GM19043 (cell line): Measurements from ENCODE around the gene MCCD1.

Experiments used
- ATAC-seq: cut with Tn5 transposase; IDR thresholded peaks from one replicate; pipeline ENCODE4 v1.9.1; 2021; ENCODE audit warnings: low read depth; ENCODE audit not compliant: unreplicated experiment

Gene MCCD1

DNA sequence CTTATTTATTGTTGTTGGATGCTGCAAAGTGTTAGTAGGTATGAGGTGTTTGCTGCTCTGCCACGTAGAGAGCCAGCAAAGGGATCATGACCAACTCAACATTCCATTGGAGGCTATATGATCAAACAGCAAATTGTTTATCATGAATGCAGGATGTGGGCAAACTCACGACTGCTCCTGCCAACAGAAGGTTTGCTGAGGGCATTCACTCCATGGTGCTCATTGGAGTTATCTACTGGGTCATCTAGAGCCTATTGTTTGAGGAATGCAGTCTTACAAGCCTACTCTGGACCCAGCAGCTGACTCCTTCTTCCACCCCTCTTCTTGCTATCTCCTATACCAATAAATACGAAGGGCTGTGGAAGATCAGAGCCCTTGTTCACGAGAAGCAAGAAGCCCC lies 18.8 kb upstream of the MCCD1 start:
- no peak for ATAC-seq

DNA sequence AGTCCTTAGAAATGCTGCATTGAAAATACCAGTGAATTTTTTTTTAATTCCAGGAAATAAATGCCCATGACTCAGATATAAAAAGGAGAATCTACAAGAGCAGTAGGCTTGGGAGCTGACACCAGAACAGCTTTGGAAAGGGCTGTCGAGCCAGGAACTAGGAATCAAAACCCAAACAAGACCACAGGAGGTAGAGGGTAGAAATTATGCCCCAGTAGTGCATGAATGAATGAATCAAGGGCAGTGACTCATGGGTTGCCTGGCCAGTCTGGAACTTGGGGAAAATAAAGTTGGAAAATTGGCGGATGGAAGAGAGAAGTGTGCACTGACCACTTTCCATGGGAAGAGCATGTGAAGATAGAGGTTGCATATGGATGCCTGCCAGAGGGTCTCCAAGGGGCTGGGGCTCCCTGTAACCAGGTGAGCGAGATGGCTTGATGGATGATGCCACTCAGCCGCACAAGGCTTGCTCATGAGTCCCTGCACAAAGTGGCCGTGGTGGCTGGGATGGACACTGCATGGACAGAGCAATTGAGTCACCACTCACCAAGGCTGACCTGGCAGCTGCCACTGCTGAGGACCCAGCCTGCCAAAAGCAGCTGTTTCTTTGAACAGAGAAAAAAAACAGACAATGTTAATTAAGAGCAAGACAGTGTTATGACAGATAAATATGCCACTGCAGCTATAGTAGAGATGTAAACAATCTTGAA lies 15.2 kb upstream of the MCCD1 start:
- no peak for ATAC-seq

DNA sequence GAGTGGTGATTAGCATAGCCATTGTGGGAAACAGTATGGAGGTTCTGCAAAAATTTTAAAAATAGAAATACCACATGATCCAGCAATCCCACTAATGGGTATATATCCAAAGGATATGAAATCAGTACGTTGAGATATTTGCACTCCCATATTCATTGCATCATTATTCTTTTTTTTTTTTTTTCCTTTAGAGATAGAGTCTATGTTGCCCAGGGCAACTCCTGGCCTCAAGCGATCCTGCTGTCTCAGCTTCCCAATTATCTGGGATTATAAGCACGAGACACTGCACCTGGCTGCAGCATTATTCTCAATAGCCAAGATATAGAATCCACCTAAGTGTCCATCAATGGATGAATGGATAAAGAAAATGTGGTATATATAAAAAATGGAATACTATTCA lies 6.9 kb upstream of the MCCD1 start:
- ATAC-seq, result no peak

DNA sequence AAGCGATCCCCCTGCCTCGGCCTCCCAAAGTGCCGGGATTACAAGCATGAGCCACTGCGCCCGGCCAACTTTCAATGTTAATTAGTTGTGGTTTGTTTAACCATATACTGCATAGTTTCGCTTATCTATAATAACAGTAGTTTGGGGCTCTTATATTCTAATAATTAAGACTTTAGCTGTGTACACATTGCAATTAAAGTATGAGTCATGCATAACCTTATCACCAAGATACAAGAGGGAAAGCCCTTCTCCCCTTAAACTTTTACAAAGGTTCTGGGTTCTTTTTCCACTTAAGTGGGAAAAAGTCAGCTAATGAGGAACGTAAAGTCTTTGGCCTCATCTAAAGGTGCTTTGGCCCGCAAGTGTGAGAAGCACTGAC lies 3.2 kb upstream of the MCCD1 start:
- no peak for ATAC-seq

DNA sequence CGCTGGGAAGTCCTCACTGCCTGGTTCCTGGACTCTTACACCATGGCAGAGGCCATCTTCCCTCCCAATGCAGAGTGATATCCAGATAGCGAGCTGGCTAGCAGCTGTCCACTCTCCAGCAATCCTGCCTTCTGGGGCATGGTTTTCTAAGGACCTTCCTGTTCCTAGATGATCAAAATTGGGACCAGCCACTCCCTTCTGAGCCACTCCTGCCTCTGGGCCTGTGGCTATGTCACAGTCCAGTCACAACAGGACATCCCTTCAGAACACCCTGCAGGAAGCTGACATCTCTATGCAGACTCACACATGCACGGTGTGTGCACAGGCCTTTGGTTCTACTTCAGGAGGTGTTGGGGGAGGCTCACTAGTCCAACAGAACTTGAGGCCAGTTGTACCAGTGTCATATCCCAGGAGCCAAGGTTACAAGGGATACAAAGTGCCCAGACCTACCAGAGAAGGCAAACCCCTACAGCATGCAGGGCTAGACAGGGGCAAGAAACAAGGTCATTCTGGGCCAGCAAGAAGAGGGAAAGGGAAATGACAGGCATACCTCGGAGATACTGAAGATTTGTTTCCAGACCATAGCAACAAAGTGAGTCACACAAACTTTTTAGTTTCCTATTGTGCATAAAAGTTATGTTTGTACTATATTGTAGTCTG lies 2.7 kb upstream of the MCCD1 start:
- no peak for ATAC-seq

DNA sequence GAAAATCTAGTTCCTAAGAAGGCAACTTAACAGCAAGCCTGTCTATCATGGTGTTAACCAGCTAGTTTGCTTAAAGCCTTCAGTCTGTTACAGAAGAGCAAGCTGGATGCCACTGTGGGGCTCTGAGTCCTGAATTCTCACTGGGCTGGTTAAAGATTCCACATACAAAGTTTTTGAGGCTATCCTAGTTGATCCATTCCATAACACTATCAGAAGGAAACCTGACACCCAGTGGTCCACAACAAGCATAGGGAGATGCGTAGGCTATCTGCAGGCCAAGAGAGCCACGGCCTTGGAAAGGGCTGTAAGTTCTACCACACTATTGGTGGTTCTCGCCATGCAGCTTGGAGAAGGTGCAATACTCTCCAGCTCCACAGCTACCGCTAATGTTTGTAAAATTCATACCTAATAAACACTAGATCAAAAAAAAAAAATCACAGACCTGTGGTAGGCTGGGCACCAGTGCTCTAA lies 420 bp upstream of the MCCD1 start:
- ATAC-seq, result no peak

DNA sequence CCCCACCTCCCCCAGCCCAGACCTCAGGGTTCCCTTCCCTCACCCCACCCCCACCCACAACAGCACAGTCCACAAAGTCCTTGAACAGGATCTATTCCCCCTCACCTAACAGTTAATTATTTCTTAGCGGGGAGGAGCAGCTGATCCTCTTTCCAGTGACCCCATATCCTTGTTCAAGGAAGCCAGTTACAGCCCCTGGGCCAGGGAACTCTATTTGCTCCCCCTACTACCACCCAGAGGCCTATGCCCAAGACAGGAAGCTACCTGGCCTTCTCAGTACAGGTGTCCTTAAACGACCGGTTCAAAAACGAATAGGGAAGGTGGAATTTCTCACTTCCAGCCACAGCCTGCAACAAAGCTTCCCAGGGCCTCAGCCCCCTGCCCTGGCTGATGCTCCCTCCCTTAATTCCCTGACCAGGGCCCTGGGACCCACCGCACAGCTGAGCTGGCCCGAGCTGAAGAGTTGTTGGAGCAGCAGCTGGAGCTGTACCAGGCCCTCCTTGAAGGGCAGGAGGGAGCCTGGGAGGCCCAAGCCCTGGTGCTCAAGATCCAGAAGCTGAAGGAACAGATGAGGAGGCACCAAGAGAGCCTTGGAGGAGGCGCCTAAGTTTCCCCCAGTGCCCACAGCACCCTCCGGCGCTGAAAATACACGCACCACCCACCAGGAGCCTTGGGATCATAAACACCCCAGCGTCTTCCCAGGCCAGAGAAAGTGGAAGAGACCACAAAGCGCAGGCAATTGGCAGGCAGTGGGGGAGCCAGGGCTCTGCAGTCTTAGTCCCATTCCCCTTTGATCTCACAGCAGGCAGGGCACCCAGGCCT lies 778 bp downstream of the MCCD1 start:
- no peak for ATAC-seq

DNA sequence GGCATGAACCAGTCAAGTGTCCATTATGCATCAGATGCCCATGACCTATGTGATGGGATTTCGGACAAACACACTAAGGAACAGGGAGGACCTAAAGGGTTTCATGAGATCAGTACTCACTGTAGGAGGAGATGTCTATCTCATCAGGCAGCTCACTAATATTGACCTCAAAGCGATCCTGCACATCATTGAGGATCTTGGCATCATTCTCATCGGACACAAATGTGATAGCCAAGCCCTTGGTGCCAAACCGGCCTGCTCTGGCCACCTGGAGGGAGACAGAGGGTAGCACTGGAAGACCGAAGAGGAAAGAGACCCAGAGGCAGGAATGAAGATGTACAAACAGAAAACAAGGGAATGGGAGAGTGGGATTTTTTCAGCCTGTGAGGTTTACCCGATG lies 1.9 kb downstream of the MCCD1 start:
- no peak for ATAC-seq

DNA sequence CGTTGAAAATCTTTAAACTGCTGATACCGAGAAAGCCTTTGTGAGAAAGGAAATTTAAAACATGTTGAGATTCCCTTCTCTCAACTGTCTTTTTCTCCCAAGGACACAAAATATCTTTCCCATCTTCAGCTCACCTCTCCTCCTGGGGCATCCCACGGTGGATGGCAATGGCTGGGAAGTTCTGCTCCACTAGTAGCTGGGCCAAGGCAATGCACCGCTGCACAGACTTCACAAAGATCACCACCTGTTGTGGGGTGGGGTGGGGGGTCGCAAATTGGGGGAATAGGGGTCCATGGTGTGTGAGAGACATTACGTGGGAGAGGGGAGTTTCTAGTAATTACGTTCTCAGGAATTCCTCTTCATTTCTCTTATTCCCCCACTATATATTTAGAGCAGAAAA lies 2.4 kb downstream of the MCCD1 start:
- ATAC-seq, result no peak

DNA sequence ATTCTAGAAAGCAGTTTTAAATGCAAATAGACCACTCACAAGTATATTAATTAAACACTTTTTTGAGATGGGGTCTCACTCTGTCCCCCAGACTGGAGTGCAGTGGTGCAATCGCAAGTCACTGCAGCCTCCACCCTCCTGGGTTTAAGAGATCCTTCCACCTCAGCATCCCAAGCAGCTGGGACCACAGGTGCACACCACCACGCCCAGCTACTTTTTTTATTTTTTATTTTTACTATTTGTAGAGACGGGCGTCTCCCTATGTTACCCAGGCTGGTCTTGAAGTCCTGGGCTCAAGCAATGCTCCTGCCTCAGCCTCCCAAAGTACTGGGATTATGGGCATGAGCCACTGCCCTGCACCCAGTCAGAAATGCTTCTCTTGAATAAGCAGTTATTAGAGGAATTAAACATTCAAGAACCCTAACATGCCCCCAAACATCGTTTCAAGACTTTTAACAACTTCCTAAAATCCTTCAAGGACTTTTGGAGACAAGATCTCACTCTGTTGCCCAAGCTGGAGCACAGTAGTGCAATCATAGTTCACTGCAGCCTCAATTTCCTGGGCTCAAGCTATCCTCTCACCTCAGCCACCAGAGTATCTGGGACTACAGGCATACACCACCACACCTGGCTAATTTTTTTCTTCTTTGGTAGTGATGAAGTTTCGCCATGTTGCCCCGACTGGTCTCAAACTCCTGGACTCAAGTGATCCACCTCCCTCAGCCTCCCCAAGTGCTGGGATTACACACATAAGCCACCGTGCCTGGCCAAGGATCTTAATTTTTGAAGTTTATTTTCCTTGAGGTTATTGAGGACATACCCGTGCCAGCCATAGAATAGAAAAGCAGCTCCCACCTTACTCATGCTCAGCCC lies 3.2 kb downstream of the MCCD1 start:
- no peak for ATAC-seq

DNA sequence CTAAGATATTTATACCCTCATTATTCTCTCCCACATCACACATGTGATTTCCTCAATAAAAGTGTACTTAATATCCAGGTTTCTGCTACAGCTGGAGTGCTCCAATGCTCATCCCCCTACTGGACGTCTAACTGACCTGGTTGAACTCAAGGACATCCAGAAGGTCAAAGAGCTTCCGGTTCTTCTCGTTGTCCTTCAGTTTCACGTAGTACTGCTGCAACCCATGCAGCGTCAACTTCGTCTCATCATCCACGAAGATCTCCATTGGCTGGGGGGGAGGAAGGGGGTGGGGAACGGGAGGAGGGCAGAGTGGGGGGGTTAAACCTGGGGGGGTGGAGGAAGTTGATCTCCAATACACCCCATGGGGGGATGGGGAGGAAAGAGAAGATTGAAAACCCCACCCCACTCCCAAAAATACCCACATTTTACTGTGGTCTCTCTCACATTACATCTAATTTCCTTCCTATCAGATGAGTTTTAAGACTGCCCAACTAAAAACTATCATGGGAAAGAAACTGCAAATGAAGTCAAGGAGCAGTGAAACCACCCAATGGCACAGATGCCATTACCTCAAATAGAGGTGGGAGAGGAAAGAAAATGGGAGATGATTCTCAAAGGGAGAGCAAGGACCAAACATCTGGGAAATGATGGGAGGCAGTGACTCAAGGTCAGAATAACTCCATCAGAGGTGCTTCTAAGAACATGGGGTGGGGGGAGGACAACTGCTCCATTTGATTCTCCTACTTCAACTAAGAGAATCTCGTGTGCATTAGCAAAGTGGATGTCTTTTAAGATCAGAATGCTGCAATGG lies 4.1 kb downstream of the MCCD1 start:
- ATAC-seq, result no peak

DNA sequence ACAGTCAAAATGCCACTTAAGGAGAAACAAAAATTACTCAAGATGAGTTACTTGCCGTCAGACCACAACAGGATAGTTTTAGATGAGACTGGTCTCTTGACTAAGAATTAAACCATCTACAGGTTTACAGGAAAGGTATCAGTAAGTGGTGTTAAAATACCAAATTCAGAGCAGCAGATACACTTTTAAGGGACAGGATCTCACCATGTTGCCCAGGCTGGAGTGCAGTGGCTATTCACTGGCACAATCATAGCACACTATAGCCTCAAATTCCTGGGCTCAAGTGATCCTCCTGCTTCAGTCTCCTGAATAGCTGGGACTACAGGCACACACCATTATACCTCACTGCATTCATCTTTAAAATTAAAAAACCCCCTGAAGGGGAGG lies 4.7 kb downstream of the MCCD1 start:
- ATAC-seq, result no peak

DNA sequence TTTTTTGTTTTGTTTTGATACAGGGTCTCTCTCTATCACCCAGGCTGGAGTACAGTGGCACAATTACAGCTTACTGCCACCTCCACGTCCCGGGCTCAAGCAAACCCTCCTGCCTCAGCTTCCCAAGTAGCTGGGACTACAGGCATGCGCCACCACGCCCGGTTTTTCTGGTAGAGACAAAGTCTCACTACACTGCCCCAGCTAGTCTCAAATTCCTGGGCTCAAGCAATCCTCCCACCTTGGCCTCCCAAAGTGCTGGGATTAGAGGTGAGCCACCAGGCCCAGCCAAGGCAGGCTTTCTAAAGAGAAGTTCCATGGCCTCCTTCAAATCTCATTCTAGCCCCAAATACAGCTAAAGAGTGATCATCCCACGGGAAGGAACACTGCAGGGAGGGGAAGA lies 5.2 kb downstream of the MCCD1 start:
- ATAC-seq, result no peak

DNA sequence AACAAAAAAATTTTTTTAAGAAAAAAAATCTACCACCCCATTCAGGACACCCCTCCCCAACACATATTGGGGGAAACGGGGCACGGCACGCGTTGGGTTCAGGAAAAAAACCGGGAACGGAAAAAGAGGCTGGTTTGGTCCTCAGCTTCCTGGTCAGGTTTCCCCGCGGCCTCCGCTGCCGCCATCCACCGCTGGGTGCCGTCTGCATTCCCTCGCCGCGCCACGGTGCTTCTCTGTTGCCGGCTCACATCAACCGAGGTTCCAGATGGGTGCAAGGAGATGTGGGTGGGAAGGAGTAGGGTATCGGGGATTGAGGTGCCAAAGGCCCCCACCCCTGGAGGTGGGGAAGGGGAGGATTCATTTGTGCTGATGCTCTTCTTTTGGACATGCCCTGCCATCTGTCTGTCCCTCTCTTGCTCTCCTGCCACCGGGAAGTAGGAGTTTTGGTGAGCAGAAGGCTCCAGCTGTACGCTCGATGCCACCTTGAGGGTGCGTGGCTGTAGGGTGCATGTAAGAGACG lies 5.8 kb downstream of the MCCD1 start:
- no peak for ATAC-seq

DNA sequence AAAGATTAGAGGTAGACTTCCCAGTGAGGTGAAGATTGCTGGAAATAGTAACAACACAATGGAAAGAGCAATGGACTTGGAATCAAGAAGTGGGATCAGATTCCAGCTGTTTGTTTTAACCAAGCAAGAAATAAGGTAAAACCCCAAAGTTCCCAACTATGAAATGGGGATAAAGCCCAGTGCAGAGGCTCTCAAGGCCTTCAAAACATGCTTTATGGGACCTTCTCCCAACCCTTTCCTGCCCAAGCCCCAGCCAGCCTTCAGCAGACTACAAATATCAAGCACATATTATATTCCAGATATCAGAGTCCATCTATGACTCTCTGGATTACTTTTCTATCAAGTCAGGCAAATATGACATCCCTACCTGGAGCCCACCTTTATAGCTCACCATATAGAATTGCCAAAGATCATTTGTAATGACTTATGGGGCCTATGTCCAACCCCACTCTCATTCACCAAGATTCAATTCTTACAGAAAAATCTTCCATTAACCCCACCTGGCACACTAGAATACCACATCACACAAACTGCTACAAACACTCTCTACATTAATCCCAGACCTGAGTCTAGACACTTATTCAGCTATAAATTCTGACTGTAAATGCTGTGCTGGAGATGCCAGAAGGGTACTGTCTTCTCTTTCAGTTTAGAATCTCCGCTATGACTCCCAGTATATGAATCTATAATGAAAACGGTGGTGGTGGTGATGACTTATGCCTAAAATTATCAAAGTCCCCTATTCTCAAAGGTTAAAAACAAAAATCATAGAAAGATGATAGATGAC lies 7.0 kb downstream of the MCCD1 start:
- ATAC-seq, result no peak

DNA sequence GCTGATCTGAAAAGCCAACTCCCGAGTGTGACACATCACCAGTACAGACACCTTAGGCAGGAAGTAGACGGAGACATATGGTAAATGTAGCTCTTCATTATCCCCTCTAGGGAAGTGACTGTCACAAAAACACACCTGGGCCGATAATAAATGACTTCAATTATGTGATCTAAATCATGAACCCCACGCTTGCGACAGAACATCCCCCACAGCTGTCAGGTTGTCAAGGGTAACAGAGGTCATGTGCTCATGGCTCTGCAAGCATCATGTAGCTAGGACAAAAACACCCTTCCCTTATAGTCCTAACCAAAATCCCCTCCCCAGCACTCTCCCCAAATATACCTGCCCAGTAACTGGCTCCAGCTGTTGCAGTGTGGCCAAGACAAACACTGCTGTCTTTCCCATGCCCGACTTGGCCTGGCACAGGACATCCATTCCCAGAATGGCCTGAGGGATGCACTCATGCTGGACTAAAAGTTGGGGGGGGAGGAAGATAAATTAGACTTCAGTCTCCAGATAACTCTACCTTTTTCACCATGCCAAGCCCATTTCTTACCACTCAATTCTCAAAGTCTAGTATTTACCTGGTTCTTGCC lies 10.1 kb downstream of the MCCD1 start:
- no peak for ATAC-seq

DNA sequence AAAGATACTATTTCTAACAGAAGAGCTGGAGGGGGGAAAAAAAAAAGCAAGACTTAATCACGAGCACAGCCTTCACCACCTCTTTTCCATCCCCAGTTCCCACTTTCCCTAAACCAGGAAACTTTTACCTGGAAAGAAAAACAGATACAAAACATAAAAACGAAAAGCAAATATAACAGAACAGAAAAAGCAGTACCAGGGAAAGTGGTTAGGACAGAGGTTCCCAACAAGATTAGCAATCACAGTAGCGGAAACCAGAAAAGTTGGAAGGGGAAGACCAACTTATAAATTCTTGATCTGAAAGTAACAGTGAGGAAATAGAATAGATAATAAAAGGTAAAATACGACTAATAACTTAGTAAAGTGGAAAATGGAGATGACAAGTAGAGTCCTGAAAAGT lies 11.9 kb downstream of the MCCD1 start:
- no peak for ATAC-seq

DNA sequence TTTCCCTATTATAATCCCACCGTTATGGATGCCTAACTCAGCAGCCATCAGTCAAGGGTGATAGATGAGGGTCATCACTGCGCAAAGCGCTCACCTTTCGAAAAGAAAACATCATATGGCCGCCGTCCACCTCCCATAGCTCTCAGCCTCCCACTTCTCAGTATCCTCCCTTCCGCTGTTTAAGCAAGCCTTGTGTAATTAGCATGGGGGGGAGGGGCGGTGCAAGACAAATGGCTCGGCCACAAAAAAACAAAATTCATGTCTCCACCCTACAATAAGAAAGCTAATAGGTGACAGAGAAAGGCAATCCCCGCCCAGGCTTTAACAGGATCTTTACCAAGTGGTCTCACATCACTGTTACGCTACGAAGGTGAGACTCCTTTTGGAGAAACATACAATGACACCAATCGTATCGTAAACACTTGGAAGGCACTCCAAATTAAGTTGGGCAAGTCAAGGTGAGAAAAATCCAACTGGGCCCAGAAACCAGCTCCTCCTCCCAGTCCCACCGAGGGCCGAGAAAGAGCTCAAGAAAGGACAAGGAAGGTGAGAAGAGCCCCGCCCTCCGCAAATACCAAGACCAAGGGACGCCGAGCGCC lies 12.4 kb downstream of the MCCD1 start:
- ATAC-seq, result peak; percentile 14
